Kidney epithelial cell (primary cell): ENCODE data around the gene RSAD2. TPM values are rescaled to one million over a fixed set of nuclear protein-coding genes. Genes with fewer than 3 reads are reported as not detected.

ENCODE experiments used
- DNase-seq: peaks from one replicate; pipeline ENCODE4 v3.0.0-alpha.2; 2010; ENCODE audit warnings: low read depth
- H3K27me3 ChIP-seq: 2 replicates; pipeline ENCODE4 v1.6.0; 2011; ENCODE audit warnings: low read length; ENCODE audit not compliant: control insufficient read depth, insufficient read depth
- H3K36me3 ChIP-seq: 2 replicates; pipeline ENCODE4 v1.5.1; 2011; ENCODE audit warnings: low read length; ENCODE audit not compliant: control insufficient read depth, insufficient read depth
- H3K4me3 ChIP-seq: 2 replicates; pipeline ENCODE4 v1.5.1; 2011; ENCODE audit warnings: low read depth, mild to moderate bottlenecking, control low read depth, low read length
- total RNA-seq: library from RNA; depleted of rRNA; stranded (reverse); fragments of >200 nt; gene quantifications from 2 replicates; pipeline ENCODE4 v1.2.3, GENCODE V29; 2015
- TF ChIP-seq, protein P1 (sequence below): IDR thresholded peaks from 2 replicates; pipeline ENCODE4 v1.5.1; 2011; ENCODE audit warnings: mild to moderate bottlenecking, moderate library complexity, low read length, control low read depth, inconsistent platforms; ENCODE audit not compliant: insufficient read depth, poor library complexity, severe bottlenecking

The RSAD2 gene
- total RNA-seq, 1 donor from 2014 or later, result 3.6 TPM

DNA sequence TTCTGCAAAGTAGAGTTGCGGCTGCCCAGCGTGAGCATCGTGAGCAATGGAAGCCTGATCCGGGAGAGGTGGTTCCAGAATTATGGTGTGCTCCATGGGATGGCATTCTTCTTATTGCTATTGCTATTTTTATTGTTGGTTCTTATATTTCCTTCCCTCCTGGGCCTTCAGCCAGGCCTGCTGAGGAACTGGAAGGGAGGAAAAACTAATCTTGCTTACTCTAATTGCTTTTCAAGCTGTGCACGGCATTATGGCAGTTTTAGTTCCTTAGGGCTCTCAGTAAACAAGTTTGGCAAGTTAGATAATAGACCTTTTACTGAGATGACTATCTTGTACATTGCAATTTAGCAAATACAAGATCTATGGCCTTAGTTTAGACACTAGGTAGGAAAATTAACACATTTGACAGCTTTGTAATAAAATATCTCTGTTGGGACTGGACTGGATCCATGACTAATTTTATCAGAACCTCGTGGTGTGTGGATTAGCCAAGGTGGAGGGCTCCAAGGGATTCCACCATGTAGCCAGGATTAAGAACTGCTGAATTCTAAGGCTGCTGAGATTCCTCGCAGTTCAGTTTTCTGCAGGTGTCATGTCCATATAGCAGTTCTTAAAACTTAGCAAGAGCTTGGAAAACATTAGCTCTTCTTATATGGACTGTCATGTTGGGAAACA, 6.0 kb downstream of the RSAD2 start:
- TF ChIP-seq, protein P1, sequence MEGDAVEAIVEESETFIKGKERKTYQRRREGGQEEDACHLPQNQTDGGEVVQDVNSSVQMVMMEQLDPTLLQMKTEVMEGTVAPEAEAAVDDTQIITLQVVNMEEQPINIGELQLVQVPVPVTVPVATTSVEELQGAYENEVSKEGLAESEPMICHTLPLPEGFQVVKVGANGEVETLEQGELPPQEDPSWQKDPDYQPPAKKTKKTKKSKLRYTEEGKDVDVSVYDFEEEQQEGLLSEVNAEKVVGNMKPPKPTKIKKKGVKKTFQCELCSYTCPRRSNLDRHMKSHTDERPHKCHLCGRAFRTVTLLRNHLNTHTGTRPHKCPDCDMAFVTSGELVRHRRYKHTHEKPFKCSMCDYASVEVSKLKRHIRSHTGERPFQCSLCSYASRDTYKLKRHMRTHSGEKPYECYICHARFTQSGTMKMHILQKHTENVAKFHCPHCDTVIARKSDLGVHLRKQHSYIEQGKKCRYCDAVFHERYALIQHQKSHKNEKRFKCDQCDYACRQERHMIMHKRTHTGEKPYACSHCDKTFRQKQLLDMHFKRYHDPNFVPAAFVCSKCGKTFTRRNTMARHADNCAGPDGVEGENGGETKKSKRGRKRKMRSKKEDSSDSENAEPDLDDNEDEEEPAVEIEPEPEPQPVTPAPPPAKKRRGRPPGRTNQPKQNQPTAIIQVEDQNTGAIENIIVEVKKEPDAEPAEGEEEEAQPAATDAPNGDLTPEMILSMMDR, result no peak
- Histone ChIP-seq H3K27me3 (no peaks in the 10 kb centered on the region), H3K4me3 (no peak overlapping the region), H3K36me3 (no peaks in the 10 kb centered on the region)
- DNase-seq, result no peak

DNA sequence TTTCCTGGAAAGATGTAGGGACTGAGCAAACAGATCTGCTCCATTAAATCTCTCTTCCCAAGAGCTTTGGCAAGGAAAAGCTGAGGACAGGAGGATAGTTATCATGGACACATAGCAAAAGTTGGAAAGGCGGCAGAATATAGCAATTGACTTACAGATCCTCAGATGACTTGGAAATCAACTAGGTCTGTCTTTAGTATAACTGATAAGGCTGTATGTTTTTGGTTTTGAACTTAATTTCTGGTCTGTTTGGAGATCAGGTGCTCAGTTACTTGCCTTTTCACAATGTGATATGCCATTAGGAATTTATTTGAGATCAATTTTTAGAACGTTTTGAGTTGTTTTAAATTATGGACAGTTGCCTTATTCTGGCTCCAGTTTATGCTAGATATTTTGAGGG, 8.0 kb downstream of the RSAD2 start:
- no peak for DNase-seq
- H3K27me3 ChIP-seq, result no peaks in the 10 kb centered on the region
- H3K36me3 ChIP-seq, result no peaks in the 10 kb centered on the region
- TF ChIP-seq, protein P1, result no peak
- no peak overlapping the region for H3K4me3 ChIP-seq

DNA sequence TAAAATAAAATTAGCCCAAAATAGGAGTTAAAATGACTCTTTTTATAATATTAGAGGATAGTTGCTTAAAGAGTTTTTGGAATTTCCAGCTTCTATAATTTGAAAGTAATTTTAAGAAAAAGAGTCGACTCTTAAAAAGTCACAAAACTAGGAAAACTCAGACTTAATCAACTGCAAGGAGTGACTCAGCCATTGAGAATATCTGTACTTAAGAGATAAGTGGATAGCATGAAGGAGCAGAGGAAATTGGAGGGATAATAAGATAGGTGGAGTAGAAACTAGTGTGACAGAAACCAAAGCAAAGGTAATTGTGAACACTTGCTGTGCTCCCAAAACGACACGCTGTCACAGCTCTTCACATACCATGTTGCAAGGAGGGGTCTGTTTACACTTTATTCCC, 8.4 kb downstream of the RSAD2 start:
- TF ChIP-seq, protein P1, result no peak
- no peak for DNase-seq
- no peak overlapping the region for H3K4me3 ChIP-seq

DNA sequence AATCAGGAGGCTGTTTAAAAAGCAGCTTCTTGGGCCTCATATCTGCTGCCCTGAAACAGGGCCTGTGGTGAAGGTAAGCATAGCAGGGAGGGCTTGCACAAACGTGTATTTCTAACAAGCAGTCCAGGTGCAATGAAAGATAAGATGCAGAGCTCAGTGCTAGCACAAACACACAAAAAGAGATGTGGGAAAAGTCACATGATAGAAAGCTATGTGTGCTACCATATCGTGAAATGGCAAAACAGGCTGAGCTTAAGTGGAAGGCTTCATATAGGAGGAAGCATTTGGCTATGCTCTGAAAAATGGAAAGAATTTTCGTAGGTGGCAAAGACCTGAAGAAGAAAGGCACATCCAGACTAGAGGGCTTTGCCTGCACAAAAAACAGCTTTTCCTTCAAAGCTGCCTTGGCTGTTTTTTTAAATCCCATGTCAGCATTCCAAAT, 10.2 kb downstream of the RSAD2 start:
- no peak for DNase-seq
- Histone ChIP-seq H3K4me3 (no peak overlapping the region), H3K27me3 (no peaks in the 10 kb centered on the region), H3K36me3 (no peaks in the 10 kb centered on the region)
- TF ChIP-seq, protein P1, result no peak

More for the DNA sequence above, 8.4 kb downstream of the RSAD2 start:
- no peaks in the 10 kb centered on the region for H3K36me3 ChIP-seq
- no peaks in the 10 kb centered on the region for H3K27me3 ChIP-seq

DNA sequence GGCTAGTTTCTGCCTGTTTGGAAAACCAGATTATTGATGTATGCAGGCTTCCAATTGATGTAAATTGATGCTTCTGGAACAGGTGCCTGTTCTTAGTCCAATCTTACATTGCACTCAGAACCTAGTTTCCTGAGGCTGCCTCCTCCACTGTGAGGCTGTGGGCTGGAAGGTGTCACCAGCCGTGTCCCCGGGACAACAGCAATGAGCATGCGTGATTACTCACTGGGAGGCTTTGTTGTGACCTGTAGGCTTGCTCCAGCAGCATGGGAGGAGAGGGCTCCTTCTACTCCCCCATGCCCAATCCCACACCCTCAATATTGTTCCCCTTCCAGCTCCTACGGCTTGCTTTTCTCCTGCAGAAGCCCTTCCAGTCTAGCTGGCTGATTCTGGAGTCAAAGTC, 11.1 kb downstream of the RSAD2 start:
- TF ChIP-seq, protein P1, result no peak
- Histone ChIP-seq H3K27me3 (no peaks in the 10 kb centered on the region), H3K36me3 (no peaks in the 10 kb centered on the region), H3K4me3 (no peak overlapping the region)
- DNase-seq, result no peak
